NB4 (cell line): Measurements from ENCODE around the gene TEAD4.

Experiments
- DNase-seq: peaks from one replicate; pipeline ENCODE4 v3.0.0; 2010; ENCODE audit warnings: low read depth
- H3K4me3 ChIP-seq: one replicate; pipeline ENCODE4 v1.5.1; 2011; ENCODE audit warnings: mild to moderate bottlenecking, low read depth, low read length, moderate library complexity
- CTCF ChIP-seq: IDR thresholded peaks from one replicate; pipeline ENCODE4 v1.5.1; 2012; ENCODE audit warnings: low read depth, low read length
- MAX ChIP-seq: IDR thresholded peaks from 2 replicates; pipeline ENCODE4 v1.6.1; 2011; ENCODE audit warnings: low read depth, low read length
- MYC ChIP-seq: IDR thresholded peaks from 2 replicates; pipeline ENCODE4 v1.6.1; 2011; ENCODE audit warnings: low read depth, low read length
- POLR2A ChIP-seq: IDR thresholded peaks from 2 replicates; pipeline ENCODE4 v1.6.1; 2011; ENCODE audit warnings: mild to moderate bottlenecking; ENCODE audit not compliant: insufficient read length; ENCODE audit errors: extremely low read depth

The TEAD4 gene

GRCh38 chr12:2925322-2925995 is 33.7 kb upstream of the TEAD4 start:
- DNase-seq = no peak
- TF ChIP-seq MYC (no peak), MAX (no peak), CTCF (no peak), POLR2A (no peak)
- no peak overlapping the region for H3K4me3 ChIP-seq

- no peak for TF ChIP-seq CTCF
- no peak for TF ChIP-seq MYC
- TF ChIP-seq POLR2A = no peak
- TF ChIP-seq MAX = no peak
- DNase-seq = no peak
- no peak overlapping the region for H3K4me3 ChIP-seq
These were observed 28.3 kb upstream of the TEAD4 start for GRCh38 chr12:2930865-2931264.

GRCh38 chr12:2933586-2933985 is 25.6 kb upstream of the TEAD4 start:
- no peak overlapping the region for H3K4me3 ChIP-seq
- DNase-seq = no peak
- no peak for TF ChIP-seq MYC

- TF ChIP-seq MYC (no peak), POLR2A (no peak), CTCF (no peak), MAX (no peak)
- no peak overlapping the region for H3K4me3 ChIP-seq
- DNase-seq = no peak
These were observed 24.8 kb upstream of the TEAD4 start for GRCh38 chr12:2934371-2934770.

- H3K4me3 ChIP-seq = no peak overlapping the region
- DNase-seq = no peak
- no peak for TF ChIP-seq MAX
These were observed 22.9 kb upstream of the TEAD4 start for GRCh38 chr12:2936301-2936700.

GRCh38 chr12:2937500-2937899 is 21.7 kb upstream of the TEAD4 start:
- TF ChIP-seq MYC = no peak
- TF ChIP-seq CTCF = no peak
- TF ChIP-seq MAX = no peak
- no peak for TF ChIP-seq POLR2A
- no peak overlapping the region for H3K4me3 ChIP-seq
- no peak for DNase-seq

- no peak for TF ChIP-seq MAX
- TF ChIP-seq MYC = no peak
- no peak for TF ChIP-seq POLR2A
- TF ChIP-seq CTCF = no peak
These were observed 20.0 kb upstream of the TEAD4 start for GRCh38 chr12:2939191-2939590.

More at GRCh38 chr12:2939191-2939590, 20.0 kb upstream of the TEAD4 start:
- no peak overlapping the region for H3K4me3 ChIP-seq
- DNase-seq = no peak
